Skeletal muscle cell (primary cell): ENCODE results near the gene CCDC197.

Experiments
- DNase-seq: peaks from one replicate; pipeline ENCODE4 v3.0.0-alpha.2; 2010; ENCODE audit warnings: low read depth
- H3K4me3 ChIP-seq: 2 replicates; pipeline ENCODE4 v1.5.1; 2011; ENCODE audit warnings: low read depth, mild to moderate bottlenecking, control low read depth, low read length, moderate library complexity

The CCDC197 gene

DNA sequence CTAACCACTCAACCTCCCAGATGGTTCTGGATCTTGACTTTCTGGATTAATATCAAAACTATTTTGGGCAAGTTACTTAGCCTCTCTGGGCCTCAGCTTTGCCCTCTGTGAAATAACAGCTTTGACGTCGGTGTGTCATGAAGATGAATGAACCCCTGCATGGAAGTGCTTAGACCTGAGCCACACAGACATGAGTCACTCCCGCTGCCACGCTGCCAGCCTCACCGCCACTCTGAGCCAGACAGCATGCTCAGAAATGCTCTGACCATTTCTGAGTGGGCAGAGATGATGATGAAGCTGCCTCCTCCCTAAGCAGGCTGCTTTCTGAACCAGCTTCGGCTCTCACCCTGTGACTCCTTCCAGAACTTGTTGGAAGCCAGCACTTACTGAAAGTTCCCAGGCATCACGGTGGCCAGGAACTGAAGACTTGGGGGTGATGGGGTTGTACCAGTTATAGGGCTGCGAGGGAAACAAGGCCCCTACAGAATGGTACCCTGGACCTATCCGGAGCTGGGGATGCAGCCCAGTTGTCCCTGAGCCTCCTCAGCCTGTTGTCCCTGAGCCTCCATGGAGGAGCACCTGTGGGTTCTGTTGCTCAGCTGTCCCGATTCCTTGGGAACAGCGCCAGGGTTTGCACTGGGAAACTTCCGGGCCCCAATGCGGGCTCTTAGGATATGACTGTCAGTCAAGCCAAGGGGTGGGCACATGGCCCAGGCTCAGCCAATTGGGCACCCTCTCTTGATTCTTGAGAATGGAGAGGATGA, 2.0 kb upstream of the CCDC197 start:
- H3K4me3 ChIP-seq, result no peak overlapping the region

DNA sequence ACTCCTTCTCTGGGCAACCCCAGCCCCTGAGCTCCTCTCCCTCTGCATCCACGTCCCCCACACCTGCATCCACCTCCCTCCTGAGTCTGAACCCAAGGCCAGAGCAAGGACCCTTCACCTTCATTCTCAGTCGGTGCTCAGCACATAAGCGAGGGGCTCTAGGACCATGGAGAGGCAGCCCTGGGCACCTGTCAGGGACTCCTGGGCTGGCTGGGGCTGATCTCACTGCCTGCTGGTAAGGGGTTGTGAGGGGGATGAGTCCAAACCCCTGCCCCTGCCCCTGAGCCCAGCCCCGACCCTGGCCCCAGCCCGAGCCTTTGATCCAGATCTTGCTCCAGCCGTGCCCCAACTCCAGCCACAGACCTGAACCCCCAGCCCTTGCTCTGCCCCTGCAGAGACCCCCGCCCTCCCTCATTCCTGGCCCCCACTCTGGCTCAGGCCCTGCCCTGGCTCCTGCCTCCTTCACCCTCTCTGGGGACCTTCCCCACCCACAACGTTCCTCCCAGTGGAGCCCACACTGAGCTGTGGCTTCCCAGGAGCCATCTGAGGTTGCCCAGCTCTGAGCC, 888 bp upstream of the CCDC197 start:
- DNase-seq, result no peak
- H3K4me3 ChIP-seq, result no peak overlapping the region

More for the DNA sequence above, 2.0 kb upstream of the CCDC197 start:
- no peak for DNase-seq

DNA sequence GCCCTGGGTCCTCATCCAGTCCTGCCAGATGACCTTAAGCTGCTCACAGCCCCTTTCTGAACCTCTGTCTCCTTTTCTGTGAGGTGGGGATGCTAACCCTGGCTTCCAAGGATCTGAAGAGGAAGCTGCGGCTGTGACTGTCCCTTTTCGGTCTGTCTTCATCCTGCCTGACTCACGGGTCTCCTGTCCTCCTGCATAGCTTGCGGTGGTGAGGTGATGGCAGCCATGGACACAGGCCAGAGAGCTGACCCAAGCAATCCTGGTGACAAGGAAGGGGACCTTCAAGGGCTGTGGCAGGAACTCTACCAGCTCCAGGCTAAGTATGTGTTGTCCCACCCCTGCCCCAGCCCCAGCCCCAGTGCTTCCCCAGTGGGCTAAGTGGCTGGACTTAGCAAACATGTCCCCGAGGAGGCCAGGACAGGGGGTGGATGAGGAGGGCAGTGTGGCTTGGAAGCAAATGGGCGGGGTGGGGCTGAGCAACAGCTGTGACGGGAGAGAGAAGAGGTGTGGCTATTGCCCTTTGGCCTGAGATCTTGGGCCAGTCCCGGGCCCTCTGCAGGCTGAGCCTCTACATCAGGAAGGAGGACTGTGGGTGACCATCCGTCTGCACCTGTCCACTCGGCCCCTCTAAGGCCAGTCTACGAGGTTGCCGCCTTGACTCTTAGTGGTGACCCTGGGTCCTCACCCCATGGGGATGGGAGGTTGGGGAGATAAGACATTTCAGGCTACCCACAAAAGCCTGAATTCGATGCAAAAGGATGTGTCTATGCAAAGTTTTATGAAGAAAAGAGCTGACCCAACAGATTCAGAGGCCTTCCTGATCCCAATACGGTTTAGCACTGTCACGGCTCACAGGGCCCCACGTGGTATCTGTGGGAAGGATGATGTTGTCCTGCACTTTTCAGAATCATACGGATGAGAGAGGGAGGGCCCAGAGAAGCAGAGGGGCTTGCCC, 1.1 kb downstream of the CCDC197 start:
- H3K4me3 ChIP-seq, result no peak overlapping the region

DNA sequence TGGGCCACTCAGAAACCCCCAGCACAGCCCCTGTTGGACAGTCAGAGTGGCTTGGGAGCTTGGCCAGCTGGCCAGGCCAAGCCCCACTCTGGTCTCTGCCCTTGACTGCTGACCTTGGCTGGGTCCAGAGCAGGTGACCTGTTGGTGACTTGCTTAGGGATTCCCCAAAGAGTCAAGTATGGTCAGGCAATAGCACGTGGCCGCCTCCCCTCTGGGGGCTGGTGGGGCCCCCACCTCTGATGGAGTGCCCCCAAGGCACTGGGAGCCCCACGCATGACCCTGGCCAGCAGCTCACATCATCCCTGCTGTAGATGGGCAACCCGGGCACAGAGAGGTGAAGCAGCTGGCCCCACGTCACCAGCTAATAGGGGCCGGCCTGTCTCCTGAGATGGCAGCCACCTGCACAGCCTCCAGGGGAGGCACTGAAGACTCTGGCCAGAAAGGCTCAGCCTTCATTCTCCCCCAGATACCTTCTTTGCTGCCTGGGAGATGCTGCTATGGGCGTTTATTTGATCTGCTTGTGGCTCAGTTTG, 1.8 kb downstream of the CCDC197 start:
- DNase-seq, result no peak
- H3K4me3 ChIP-seq, result no peak overlapping the region

More for the DNA sequence above, 1.1 kb downstream of the CCDC197 start:
- DNase-seq, result no peak

DNA sequence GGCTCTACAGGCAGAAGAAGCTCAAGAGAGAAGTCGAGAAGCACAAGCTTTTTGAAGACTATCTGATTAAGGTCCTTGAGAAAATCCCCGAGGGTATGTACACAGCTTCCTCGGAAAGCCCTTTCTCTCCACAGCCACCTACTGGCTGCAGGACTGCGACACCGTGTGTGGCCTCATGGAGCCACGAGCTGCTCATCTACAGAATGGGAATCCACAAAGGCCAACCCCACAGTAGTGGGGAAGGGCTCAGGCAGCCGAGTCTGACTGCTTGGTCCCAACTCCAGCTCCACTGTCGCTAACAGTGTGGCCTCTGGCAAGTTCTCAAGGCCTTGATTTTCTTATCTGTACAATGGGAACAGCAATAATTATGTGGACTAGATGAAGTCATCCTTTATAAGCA, 2.5 kb downstream of the CCDC197 start:
- no peak overlapping the region for H3K4me3 ChIP-seq
- DNase-seq, result no peak

DNA sequence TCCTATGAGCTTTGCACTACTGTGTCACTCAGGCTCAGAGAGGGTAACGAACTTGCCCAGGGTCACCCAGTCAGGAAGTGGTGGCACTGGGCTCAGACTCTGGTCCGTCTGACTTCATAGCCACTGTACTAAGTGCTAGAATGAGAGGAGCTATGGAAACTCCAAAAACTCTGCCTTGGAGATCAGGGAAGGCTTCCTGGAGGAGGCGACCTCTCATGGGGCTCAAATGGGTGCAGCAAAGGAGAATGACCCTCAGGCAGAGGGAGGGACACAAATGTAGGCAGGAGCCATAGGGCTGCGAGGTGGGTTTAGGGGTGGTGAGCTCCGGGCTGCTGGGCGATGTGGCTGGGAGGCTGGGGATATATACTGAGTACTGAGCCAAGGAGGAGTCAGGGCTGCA, 3.2 kb downstream of the CCDC197 start:
- no peak overlapping the region for H3K4me3 ChIP-seq
- DNase-seq, result no peak

DNA sequence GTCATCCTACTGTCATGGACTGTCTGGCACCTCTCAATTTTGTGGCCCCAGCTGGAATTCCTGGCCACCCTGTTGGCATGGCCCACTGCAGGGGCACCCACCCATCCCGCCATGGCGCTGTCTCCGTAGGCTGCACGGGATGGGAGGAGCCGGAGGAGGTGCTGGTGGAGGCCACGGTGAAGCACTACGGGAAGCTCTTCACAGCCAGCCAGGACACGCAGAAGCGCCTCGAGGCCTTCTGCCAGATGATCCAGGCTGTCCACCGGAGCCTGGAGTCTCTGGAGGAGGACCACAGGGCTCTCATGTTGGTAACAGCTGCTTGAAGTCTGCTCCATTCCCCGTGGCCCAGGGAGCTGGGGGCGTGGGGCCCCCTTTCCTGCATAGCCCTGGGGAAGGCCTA, 3.9 kb downstream of the CCDC197 start:
- H3K4me3 ChIP-seq, result no peak overlapping the region
- no peak for DNase-seq

DNA sequence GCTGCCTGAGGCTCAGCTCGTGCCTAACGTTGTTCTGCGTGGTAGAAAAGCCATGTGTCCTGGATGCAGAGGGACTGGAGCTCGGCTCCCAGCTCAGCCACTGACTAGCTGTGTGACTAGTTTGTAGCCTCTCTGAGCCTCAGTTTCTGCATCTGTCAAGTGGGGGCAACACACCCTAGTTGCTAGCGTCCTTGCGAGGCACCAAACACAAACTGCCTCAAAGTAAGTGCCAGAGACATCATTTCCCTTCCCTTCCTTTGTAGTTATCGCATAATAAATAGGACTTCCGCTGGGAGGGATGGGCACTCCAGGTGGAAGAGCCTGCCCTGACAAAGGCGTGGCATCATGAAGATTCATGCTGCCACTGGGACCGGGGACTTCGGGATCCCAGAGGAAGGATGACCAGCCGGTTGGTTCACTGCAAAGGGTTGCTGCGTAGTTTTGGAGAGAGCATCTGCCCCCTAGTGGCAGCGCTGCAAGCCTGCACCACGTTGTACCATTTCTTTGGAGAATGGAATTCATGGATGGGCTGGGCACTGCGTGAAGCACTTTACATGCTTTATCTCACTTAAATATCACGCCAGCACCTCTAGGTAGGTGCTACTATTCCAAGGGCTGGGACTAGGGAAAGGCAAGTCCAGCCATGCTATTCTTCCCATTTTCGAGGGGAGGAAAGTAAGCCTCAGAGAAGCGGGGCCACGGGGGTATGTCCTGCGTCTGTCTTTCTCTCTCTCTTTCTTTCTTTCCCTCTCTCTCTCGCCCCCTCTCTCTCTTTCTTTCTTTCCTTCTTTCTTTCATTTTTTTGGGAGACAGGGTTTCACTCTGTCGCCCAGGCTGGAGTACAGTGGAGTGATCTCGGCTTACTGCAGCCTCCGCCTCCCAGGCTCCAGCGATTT, 4.6 kb downstream of the CCDC197 start:
- peak; percentile 16 for DNase-seq
- H3K4me3 ChIP-seq, result no peak overlapping the region

DNA sequence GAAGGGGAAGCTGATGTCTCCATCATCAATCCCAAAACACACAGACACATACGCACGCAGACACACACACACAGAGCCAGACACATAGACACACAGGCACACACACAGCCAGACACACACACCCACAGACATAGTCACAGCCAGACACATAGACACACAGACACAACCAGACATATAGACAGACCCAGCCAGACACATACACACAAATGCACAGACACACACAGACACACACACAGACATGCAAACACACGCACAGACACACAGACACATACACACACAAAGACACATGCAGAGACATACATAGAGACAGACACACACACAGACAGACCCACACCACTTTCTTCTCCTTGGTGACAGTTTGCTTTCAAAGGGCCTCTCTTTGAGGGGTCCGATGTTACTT, 6.3 kb downstream of the CCDC197 start:
- no peak for DNase-seq
- no peak overlapping the region for H3K4me3 ChIP-seq

DNA sequence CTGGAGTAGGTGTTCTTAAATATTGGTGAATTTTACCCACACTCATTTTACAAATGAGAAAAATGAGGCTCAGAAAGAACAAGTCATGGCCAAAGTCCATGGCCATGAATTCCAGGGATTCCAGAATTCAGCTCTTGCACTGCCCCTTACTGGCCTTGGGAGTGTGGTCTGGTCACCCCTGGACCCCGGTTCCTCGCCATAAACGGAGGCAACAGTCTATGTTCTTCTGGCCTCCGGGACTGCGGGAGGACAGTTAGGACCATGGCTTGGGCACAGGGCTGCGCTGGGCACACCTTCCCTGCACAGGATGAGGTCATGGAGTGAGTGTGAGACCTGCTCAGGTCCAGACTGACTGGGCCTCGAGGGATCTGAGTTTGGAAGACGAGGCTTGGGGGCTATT, 6.9 kb downstream of the CCDC197 start:
- H3K4me3 ChIP-seq, result no peak overlapping the region
- no peak for DNase-seq

DNA sequence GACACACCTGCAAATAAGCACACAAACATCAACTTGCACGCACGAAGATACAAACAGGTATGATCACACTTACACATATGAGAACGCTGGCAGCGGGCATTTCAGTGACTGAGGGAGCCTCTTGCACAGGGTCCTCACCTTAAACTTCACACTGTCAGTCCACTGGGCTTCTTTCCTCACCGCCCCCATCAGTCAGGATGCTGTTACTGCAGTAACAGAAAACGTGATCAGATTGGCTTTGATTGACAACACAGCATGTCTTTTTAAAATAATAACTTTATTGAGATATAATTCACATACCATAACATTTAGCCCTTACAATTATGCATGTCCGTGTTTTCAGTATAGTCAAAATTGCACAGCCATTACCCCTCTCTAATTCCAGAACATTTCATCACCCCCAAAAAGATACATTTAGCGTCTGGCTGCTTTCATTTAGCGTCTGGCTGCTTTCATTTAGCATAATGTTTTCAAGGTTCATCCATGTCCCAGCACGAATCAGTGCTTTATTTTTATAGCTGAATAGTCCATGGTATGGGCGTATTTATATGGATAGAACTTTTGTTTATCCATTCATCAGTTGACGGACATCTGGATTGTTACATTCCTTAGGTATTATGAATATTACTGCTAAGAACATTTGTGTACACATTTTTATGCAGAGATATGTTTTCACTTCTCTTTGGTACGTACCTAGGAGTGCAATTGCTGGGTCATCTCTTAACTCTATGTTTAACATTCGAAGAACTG, 8.4 kb downstream of the CCDC197 start:
- H3K4me3 ChIP-seq, result no peak overlapping the region
- DNase-seq, result no peak

DNA sequence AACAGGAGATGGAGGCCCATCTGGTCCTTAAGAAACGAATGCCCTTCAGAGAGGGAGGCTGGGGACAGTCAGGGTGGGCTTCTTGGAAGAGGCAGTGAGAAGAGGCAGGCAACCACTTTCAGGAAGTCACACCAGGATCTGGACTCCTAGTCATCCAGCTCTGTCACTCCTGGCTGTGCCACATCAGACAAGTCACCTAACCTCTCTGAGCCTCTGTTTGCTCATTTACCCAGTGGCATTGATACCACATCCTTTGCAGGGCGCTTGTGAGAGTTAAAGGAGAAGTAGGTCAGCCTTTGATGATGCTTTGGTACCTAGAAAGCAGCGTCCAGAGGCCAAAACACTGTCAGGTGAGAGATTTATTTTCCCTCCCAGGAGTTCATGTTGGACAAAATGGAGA, 11.1 kb downstream of the CCDC197 start:
- H3K4me3 ChIP-seq, result no peak overlapping the region
- no peak for DNase-seq

DNA sequence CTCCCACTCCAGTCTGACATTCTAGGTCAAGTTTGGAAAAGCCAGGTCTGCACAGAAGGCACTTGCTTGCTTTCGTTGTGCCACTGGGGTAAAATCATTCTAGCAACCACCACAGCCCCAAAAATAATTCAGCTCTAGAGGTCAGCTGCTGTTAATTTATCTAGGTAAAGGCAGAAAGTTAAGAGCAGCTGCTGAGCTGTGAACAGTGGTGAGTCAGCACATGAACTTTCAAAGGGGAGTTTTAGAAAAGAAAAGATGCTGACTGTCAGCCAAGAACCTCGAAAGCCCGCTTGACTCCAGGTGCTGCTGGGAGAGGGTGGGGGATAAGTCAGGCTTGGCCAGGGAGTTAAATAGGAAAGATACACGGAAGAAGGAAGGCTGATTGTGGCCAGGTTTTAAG, 12.7 kb downstream of the CCDC197 start:
- DNase-seq, result peak; percentile 17
- H3K4me3 ChIP-seq, result no peak overlapping the region

DNA sequence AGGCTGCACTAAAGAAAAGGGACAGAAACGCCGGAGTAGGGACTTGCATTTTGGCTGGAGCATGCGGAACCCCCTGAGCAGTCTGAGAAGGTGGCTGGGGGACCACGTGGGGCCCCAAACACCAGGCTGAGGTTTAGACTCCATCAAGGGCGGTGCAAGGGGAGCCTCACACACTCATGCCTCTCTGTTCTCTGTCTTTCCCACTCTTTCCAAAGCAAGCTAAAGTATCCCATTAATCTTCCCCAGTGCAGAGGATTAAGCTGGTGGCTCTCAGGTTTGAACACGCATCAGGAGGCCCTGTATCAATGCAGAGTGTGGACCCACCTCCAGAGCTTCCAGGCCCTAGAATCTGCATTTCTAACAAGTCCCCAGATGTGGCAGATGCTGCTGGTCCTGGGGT, 13.5 kb downstream of the CCDC197 start:
- DNase-seq, result no peak
- H3K4me3 ChIP-seq, result no peak overlapping the region

DNA sequence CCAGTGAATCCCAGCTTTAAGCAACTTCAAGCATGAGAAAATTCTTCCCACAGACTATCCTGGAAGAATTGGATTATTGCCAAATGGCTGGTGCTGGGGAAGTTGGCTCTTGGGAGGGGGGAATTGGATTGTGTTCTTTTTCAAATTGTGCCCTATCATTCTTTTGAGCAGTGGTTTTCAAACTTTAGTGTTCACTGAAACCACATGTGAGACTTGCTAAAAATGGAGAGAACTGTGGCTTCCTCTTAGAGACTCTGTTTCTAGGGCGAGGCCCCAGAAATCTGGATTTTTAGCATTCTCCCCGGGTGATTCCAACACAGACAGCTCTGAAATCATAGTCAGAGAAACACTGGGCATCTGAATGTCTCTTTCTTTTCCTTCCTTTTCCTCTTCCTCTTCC, 14.7 kb downstream of the CCDC197 start:
- DNase-seq, result no peak
- no peak overlapping the region for H3K4me3 ChIP-seq

DNA sequence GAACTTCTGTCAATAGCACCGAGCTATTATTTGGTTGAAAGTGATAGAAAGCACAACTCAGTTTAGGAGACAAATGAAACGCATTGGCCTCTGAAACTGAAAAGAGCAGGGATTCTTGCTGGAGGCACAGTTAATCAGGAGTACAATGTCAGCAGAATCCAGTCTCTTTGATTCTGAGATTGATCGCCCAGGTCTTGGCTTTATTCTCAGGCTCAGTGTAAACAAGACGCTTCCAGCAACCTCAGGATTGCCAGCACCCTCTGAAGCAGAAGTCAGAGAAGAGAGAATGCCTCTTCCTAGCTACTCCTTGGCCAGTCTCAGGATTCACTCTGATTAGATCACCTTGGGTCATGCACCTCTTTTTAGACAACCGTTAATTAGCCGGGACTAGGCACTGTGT, 17.3 kb downstream of the CCDC197 start:
- DNase-seq, result no peak
- no peak overlapping the region for H3K4me3 ChIP-seq

DNA sequence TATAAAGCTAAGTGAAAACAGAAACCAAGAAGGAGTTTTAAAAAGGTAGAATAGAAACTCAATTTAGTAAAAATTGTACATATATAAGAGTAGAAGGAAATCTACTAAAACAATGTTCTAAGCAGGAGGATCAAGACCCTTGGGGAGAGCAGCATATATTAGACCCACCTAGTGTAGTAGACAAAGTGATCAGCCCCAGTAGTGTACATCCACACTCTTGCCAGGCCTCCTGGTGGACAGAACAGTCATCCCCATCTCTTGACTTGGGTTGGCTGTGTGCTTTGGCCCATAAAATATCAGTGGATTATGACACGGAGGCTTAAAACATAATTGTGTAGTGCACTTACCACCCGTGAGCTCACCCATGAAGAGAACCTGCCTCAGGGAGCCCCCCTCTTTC, 18.1 kb downstream of the CCDC197 start:
- no peak overlapping the region for H3K4me3 ChIP-seq
- no peak for DNase-seq

DNA sequence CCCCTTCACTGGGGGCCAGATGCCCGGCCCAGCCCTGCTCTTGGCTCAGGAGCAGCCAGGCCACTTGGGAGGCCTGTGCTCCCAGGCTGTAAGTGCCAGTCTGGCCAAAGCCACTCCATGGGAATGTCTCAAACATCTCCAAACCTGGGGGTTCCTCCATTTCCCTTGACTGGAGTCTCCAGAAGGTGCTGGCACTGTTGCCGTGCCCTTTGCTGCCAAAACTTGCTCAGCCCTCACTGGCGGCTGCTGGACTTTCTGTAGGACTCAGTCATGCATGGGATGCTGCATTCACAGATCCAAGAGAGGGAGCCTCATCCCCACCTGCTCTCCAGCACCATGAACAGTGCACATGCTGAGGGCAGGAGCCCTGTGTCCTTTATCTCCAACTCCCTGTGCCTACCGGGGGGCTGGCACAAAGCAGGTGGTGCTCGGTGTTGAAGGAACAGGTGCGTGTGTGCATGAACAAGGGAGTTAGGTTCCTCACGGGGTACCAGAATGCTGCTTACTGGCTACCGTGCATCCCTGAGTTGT, 19.4 kb downstream of the CCDC197 start:
- H3K4me3 ChIP-seq, result no peak overlapping the region
- no peak for DNase-seq
